ENCODE data around the gene WDR72. TPM values are rescaled to one million over a fixed set of nuclear protein-coding genes. Genes with fewer than 3 reads are reported as not detected.

WDR72 gene
- total RNA-seq, 4 donors from 2014 or later = not detected

GRCh38 chr15:53563627-53564026 lies 195.8 kb downstream of the WDR72 start:
- 84% methylated on average over 4 of the region's 4 CpGs for WGBS
- no peaks in the 10 kb centered on the region for H3K36me3 ChIP-seq
- H3K4me3 ChIP-seq = no peak overlapping the region
- no peak overlapping the region for H3K27ac ChIP-seq (replicated peaks in 1 of 4)
- no peaks in the 10 kb centered on the region for H3K27me3 ChIP-seq
- intact Hi-C loops (cut with DNase I) = no loop called here
- DNase-seq (ENCODE audit: extremely low spot score) = no peak
- H3K9me3 ChIP-seq = no peaks in the 10 kb centered on the region
- no peak for TF ChIP-seq POLR2A (IDR thresholded peaks at IDR 0.05; ENCODE audit: low read depth)
- no peak for TF ChIP-seq POLR2AphosphoS5 (IDR thresholded peaks at IDR 0.05)
- TF ChIP-seq CTCF (IDR thresholded peaks at IDR 0.05) = no peak
- TF ChIP-seq EP300 (IDR thresholded peaks at IDR 0.05) = no peak
- H3K4me1 ChIP-seq = no peaks in the 10 kb centered on the region

GRCh38 chr15:53559364-53560277 lies 199.8 kb downstream of the WDR72 start:
- intact Hi-C loops (cut with DNase I) = no loop called here
- 62% methylated on average over 7 of the region's 7 CpGs for WGBS

GRCh38 chr15:53558384-53558783 lies 201.1 kb downstream of the WDR72 start:
- DNase-seq (ENCODE audit: extremely low spot score) = no peak
- Histone ChIP-seq H3K27me3 (no peaks in the 10 kb centered on the region), H3K27ac (replicated peaks in 1 of 4) (no peak overlapping the region), H3K4me1 (no peaks in the 10 kb centered on the region), H3K36me3 (no peaks in the 10 kb centered on the region), H3K9me3 (no peaks in the 10 kb centered on the region), H3K4me3 (no peak overlapping the region)
- TF ChIP-seq CTCF (IDR thresholded peaks at IDR 0.05) (no peak), EP300 (IDR thresholded peaks at IDR 0.05) (no peak), POLR2AphosphoS5 (IDR thresholded peaks at IDR 0.05) (no peak), POLR2A (IDR thresholded peaks at IDR 0.05; ENCODE audit: low read depth) (no peak)
- intact Hi-C loops (cut with DNase I) = no loop called here
- 79% methylated on average over 1 of the region's 1 CpG for WGBS

More at GRCh38 chr15:53559364-53560277, 199.8 kb downstream of the WDR72 start:
- H3K36me3 ChIP-seq = no peaks in the 10 kb centered on the region
- no peaks in the 10 kb centered on the region for H3K9me3 ChIP-seq
- TF ChIP-seq CTCF (IDR thresholded peaks at IDR 0.05) = no peak
- TF ChIP-seq POLR2A (IDR thresholded peaks at IDR 0.05; ENCODE audit: low read depth) = no peak
- TF ChIP-seq POLR2AphosphoS5 (IDR thresholded peaks at IDR 0.05) = no peak
- TF ChIP-seq EP300 (IDR thresholded peaks at IDR 0.05) = no peak
- H3K27ac ChIP-seq (replicated peaks in 1 of 4) = no peak overlapping the region
- H3K27me3 ChIP-seq = no peaks in the 10 kb centered on the region
- H3K4me3 ChIP-seq = no peak overlapping the region
- no peak for DNase-seq (ENCODE audit: extremely low spot score)
- no peaks in the 10 kb centered on the region for H3K4me1 ChIP-seq

- Histone ChIP-seq H3K4me1 (no peaks in the 10 kb centered on the region), H3K27me3 (no peaks in the 10 kb centered on the region), H3K4me3 (no peak overlapping the region), H3K27ac (replicated peaks in 1 of 4) (no peak overlapping the region), H3K9me3 (no peaks in the 10 kb centered on the region), H3K36me3 (no peaks in the 10 kb centered on the region)
- TF ChIP-seq POLR2AphosphoS5 (IDR thresholded peaks at IDR 0.05) = no peak
- TF ChIP-seq POLR2A (IDR thresholded peaks at IDR 0.05; ENCODE audit: low read depth) = no peak
- no peak for TF ChIP-seq EP300 (IDR thresholded peaks at IDR 0.05)
- TF ChIP-seq CTCF (IDR thresholded peaks at IDR 0.05) = no peak
- no peak for DNase-seq (ENCODE audit: extremely low spot score)
- intact Hi-C loops (cut with DNase I) = no loop called here
- WGBS = 50% methylated on average over 7 of the region's 7 CpGs
Measured at GRCh38 chr15:53555226-53555625, 204.2 kb downstream of the WDR72 start.
